Mucosa of descending colon (tissue), 3 donors: Measurements from ENCODE around the gene CDKL1. TPM values are rescaled to one million over a fixed set of nuclear protein-coding genes. Genes with fewer than 3 reads are reported as not detected.

ENCODE experiments used
- ATAC-seq: fragments of 200-7000 bp; cut with Tn5 transposase; one replicate; pipeline ENCODE4 v1.9.1; 2020; ENCODE audit warnings: mild to moderate bottlenecking, moderate library complexity
- DNase-seq, 3 donors: peaks; one replicate each; pipeline ENCODE4 v3.0.0-alpha.2; 2020
- H3K36me3 ChIP-seq: fragments of 200-600 bp; one replicate; pipeline ENCODE4 v1.8.0; 2021; ENCODE audit warnings: low read depth, mild to moderate bottlenecking
- H3K4me1 ChIP-seq: fragments of 200-600 bp; one replicate; pipeline ENCODE4 v1.8.0; 2021; ENCODE audit warnings: low read depth, mild to moderate bottlenecking
- H3K4me3 ChIP-seq: fragments of 200-600 bp; one replicate; pipeline ENCODE4 v1.8.0; 2021; ENCODE audit warnings: mild to moderate bottlenecking
- H3K9me3 ChIP-seq: fragments of 200-600 bp; one replicate; pipeline ENCODE4 v1.8.0; 2021; ENCODE audit warnings: mild to moderate bottlenecking
- CTCF ChIP-seq: fragments of 200-600 bp; IDR thresholded peaks from one replicate; pipeline ENCODE4 v1.8.0; 2022; ENCODE audit warnings: antibody characterized with exemption, mild to moderate bottlenecking
- intact Hi-C, 2 donors: fragments of 100-400 bp; cut with DNase I in 1 of 2; cut with micrococcal nuclease in 1 of 2; formaldehyde crosslinking; loops; one replicate each; pipeline versions ENCODE4 v1.11.0 to v1.11.1; 2022; cut with DNase I, micrococcal nuclease
- total RNA-seq, 3 donors: library from RNA; stranded (reverse); fragmentation: NEBNext Ultra II Directional in 2 of 3; extraction: Animal tissue kit (Norgen Biotek cat#: 25700) in 2 of 3; gene quantifications; one replicate each; pipeline versions ENCODE4 v1.2.1 to v1.2.4, GENCODE V29; 2021 to 2023
- donor health status: DM: no; HTN: no; CAD: no; lungs with moderate emphysema.
- donor health status: DM: no; HTN: no; CAD: no.
- donor health status: DM: no; HTN: yes; CAD: no.

Gene CDKL1
- total RNA-seq, 3 donors from 2014 or later: 31.0 to 70.4 (median 53.5) TPM

- Histone ChIP-seq H3K4me3 (no peak overlapping the region), H3K36me3 (no peaks in the 10 kb centered on the region), H3K9me3 (no peaks in the 10 kb centered on the region), H3K4me1 (peaks cover 11% of the 10 kb centered on the region)
- TF ChIP-seq CTCF: no peak
- intact Hi-C loops: loop anchor here in 1 of 2 donors (10.0 kb wide), 1 partner anchor 62 kb away; no protein-coding TSS in a partner anchor
- peak; percentile 85 for ATAC-seq
- DNase-seq: peak in 2 of 3 donors; percentile 63 to 67
These were observed 54.2 kb downstream of the CDKL1 start for GRCh38 chr14:50342221-50343078.

GRCh38 chr14:50340963-50341362, 55.7 kb downstream of the CDKL1 start:
- H3K4me3 ChIP-seq: no peak overlapping the region
- no peak for TF ChIP-seq CTCF
- peaks cover 15% of the 10 kb centered on the region for H3K4me1 ChIP-seq
- DNase-seq: no peak
- no peaks in the 10 kb centered on the region for H3K9me3 ChIP-seq
- no peaks in the 10 kb centered on the region for H3K36me3 ChIP-seq
- ATAC-seq: no peak
- intact Hi-C loops: loop anchor here in 1 of 2 donors (10.0 kb wide), 1 partner anchor 64 kb away; no protein-coding TSS in a partner anchor

- Histone ChIP-seq H3K4me1 (peaks cover 19% of the 10 kb centered on the region), H3K36me3 (no peaks in the 10 kb centered on the region), H3K4me3 (no peak overlapping the region), H3K9me3 (no peaks in the 10 kb centered on the region)
- ATAC-seq (no peak), DNase-seq (no peak)
- intact Hi-C loops: loop anchor here in 1 of 2 donors (10.0 kb wide), 1 partner anchor 65 kb away; no protein-coding TSS in a partner anchor
- TF ChIP-seq CTCF: no peak
These were observed 56.6 kb downstream of the CDKL1 start for GRCh38 chr14:50340045-50340444.

GRCh38 chr14:50339178-50339804, 57.4 kb downstream of the CDKL1 start:
- intact Hi-C loops: no loop called here
- Histone ChIP-seq H3K36me3 (no peaks in the 10 kb centered on the region), H3K4me3 (no peak overlapping the region), H3K9me3 (no peaks in the 10 kb centered on the region), H3K4me1 (peaks cover 19% of the 10 kb centered on the region)
- DNase-seq (no peak), ATAC-seq (no peak)
- TF ChIP-seq CTCF: no peak

GRCh38 chr14:50338587-50338986, 58.1 kb downstream of the CDKL1 start:
- intact Hi-C loops: no loop called here
- H3K9me3 ChIP-seq: no peaks in the 10 kb centered on the region
- H3K4me3 ChIP-seq: no peak overlapping the region
- ATAC-seq (peak; percentile 40), DNase-seq (no peak)
- peaks cover 19% of the 10 kb centered on the region for H3K4me1 ChIP-seq
- no peak for TF ChIP-seq CTCF
- no peaks in the 10 kb centered on the region for H3K36me3 ChIP-seq
